HG02571 (cell line): ENCODE measurements around the gene TPO.

Experiments
- ATAC-seq: cut with Tn5 transposase; IDR thresholded peaks from one replicate; pipeline ENCODE4 v1.9.1; 2021; ENCODE audit warnings: mild to moderate bottlenecking, moderate library complexity; ENCODE audit not compliant: unreplicated experiment

Gene TPO

DNA sequence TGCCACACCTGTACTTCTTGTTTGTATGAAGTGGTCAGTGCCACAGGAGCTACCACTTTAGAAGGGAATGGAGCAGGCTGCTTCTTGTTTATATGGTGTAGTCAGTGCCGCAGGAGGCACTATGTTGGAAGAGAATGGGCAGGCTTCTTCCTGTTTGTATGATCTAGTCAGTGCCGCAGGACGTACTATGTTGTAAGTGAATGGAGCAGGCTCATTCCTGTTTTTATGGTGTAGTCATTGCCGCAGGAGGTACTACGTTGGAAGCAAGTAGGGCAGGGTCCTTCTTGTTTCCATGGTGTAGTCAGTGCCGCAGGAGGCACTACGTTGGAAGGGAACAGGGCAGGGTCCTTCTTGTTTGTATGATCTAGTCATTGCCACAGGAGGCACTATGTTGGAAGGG is 27.3 kb downstream of the TPO start:
- ATAC-seq, result no peak

DNA sequence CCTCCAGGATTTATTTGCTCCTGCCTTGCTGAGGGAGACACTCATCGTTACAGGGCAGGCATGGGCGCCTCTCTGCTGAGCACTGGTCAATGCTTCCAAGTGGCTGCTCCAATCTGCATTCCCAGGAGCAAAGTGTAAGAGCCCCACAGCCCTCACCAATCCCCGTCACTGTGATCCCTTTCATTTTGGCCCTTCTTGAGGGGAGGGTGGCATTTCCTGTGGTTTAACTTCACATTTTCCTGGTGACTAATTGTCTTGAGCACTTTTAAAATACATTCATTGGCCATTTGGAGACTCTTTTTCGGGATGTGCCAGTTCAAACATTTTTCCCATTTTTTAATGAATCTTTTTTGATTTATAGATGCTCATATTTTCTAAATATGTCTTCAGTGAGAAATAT is 33.0 kb downstream of the TPO start:
- no peak for ATAC-seq

DNA sequence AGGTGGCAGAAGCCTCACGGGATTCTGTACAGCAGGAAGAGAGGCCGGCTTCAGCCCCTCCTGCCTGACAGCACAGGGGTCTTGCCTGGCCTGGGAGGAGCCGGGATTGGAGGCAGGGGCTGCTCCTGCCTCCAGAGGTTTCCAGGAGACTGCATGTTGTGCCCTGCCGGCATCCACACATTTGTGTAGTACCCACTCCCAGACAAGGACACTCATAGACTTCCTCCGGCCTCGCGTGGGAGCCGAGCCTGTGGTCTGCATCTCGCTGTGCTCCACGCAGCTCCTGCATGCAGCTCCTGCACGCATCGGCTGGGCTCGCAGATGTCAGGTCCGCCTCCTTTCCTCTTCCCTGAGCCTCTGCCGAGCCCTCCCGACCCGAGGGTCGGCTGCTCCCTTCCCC is 34.7 kb downstream of the TPO start:
- no peak for ATAC-seq

DNA sequence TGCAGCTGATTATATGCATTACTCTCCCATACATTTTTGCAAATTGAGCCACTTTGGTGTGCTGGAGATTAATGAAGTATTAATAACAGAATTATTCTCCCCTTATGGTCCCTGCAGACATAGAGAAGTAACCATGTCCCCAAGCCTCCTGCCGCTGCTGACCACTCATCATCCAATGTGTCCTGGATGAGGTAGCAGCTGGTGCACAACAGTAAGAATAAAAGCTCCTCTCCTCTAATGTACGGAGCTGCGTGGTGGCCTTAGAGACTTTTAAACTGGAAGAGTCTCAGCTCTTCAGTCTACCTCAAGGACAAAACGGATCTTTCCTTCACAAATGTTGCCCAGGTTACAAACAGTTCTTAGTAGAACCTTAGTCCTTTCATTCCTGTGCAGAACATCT is 37.7 kb downstream of the TPO start:
- no peak for ATAC-seq

DNA sequence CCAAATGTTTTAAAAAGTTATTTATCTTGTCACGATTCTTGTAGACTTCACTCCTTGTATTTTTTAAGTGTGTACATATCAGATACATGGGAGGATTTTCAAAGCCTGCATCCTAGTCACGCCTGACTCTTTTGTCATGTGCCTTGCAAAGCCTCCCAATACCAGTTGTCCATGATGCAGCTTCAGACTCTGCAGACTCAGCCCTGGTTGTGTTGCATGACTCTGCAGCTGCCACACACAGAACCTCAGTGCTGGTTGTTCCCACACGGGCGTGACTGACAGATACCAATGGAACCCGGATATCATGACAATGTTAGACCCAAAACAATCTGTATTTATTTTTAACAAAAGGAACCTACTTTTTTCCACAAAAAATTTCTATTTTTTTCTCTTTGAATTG is 38.2 kb downstream of the TPO start:
- ATAC-seq, result no peak

DNA sequence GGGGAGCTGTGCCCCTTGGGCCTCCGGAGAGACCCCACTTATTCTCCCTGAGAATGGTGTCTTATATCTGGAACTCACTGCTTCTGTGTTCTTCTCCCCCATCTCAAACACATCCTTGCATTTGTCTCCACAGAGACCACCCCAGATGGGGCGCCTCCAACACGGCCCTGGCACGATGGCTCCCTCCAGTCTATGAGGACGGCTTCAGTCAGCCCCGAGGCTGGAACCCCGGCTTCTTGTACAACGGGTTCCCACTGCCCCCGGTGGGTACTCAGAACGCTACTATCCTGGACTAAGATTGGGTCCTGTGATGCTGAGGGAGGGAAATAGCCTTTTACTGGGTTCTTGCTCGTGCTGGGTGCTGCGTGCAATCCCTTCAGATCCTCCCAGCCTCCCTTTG is 40.3 kb downstream of the TPO start:
- no peak for ATAC-seq

DNA sequence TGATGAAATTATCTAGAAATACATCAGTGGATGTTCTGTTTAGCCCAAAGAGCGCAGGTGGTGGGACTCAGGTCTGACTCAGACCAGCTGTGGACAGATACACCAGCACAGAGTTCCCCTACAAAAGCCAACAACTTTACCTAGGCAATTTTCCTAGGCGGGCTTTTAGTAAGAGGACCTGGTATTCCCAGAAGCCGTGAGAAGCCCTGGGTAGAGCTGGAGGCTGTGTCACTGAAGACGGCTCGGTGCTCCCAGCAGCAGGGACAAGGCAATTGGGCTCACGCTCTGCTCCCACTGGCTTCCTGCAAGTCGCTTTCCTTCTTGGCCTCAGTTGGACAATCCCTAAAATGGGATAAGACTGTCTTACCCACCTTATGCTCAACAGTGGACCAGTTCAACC is 41.1 kb downstream of the TPO start:
- no peak for ATAC-seq

DNA sequence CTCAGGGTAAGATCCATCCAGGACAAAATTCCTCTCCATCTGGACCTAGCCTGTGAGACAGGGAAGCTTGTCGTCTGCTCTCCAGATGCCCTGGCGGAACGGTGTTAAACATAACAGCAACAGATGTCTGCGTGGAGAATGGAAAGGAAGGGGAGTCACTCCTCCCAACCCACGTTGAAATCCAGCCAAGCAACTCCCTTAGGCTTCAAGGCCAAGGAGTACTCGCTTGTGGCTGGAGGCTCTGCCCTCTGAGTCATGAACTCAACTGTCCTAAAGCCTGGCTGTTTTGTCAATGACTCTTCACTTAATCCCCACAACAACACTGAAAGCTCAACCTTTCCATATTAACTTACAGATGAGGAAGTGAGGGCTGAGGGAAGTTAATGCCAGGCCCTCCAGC is 42.2 kb downstream of the TPO start:
- ATAC-seq, result no peak

DNA sequence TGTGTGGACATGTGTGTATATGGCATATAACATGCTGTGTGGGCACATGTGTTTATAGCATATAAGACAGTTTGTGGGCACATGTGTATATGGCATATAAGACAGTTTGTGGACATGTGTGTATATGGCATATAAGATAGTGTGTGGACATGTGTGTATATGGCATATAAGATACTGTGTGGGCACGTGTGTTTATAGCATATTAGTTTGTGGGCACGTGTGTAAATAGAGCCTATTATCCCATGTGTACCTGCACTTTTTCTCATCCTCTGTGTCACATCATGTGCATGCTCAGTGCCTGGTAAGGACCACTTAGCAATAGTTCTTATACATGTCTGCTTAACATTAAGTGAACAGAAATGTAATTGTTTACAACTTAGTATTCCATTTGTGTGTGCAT is 45.2 kb downstream of the TPO start:
- ATAC-seq, result no peak

DNA sequence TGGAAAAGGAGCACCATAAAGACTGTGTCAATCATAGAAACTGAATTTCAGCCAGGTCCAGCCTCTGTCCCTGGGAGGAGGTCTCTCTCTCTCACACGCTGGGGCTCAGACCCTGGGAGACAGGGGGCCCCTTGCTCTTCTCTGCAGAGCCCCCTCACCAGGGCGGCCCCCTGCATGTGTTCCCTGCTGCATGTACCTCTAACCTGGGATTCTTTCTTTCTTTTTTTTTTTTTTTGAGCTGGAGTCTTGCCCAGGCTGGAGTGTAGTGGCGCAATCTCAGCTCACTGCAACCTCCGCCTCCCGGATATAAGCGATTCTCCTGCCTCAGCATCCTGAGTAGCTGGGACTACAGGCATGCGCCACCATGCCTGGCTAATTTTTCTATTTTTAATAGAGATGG is 46.5 kb downstream of the TPO start:
- no peak for ATAC-seq

DNA sequence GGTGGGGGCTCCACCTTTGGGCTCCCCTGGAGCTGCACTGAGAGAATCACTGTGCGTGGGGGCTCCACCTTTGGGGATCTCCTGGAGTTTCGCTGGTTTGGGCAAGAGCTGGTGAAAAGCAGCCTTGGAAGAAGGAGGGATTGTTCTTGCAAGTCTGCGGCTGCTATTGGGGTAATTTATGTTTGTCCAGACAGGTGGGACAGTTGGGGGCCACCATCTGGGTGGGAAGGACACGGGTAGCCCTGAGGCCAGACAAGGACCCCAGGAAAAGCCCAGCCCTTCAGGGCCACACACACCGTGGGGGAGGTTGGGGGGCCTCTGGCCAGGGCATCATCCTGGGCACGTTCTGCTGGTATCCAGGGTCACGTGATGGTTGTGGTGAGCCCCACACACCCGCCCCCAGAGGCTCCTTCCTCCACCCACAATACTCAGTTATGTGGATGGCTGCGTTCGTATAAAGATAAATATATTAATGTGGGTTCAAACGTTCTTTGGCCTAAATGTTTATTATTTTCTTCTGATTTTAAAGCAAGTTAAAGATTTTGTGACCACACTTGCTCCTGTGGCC is 47.7 kb downstream of the TPO start:
- no peak for ATAC-seq

DNA sequence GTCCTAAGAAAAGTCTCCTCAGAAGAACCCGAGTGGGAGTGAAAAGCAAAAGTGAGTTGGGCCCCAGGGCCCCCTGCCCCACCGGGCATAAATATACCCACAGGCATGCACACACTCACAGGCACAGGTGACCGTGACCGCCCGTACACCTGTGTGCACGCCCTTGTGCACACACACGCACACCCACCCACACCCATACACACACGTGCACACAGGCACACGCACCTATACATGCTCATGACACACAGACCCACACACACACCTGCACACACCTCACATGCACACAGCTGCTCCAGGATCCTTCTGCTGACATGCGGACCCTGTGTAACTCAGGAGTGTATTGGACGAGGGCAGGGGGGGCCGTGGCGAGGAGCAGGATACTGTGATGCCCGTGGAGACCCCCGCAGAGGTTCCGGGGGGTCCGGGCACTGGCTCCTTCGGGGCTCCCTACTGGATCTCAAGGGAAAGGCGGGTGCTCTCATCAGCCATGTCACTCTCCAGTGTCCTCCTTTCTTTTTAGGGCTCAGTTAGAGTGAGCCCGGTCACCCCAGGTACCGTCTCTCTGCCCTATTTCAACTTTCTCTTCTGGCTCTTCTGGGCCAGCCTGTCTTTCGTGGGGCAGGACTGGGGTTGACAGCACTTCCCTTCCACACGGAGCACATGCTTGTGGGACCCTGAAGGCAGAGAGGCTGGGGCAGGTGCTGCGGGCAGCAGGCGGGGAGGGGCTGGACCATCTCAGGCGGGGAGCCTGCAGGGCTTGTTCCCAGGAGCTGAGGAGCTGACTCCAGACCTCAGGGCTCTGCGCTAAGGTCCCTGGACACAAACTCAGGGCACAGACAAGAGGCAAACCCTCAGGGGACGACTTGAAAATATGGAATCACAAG is 48.5 kb downstream of the TPO start:
- ATAC-seq, result no peak

DNA sequence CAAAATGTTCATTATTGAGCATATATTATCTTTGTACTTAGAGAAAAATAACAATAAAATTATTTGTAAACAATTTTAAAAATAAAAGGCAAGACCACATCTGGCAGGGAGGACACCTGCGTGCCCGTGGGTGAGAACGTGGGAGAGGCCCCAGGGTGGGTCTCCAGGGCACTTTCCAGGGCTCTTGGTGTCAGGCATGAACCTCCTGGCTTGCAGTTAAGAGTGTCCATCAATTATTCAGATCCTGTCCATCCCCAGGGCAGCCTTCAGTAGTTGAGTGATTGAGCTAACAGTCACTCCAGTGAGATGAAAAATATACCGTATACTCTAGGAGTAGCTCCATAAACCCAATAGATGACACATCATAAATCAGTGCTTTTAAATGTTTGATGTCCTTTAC is 49.7 kb downstream of the TPO start:
- ATAC-seq, result no peak

DNA sequence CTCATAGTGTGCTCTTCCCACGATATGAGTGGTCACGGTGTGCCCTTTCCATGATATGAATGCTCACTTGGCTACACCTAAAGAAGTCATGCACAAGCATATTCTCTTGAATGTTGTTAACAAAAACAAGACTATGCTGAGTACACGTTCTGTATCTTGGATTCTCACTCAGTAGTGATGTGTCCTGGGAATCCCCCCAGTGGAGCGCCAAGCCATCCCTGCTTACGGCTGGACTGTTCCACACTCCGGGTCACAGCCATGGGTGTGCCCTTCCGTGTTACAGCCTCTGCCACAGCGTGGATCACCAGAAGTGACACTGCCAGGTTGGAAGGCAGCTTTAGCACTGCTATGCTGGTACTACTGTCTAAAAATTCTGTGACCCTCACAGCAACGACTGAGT is 59.1 kb downstream of the TPO start:
- ATAC-seq, result no peak

DNA sequence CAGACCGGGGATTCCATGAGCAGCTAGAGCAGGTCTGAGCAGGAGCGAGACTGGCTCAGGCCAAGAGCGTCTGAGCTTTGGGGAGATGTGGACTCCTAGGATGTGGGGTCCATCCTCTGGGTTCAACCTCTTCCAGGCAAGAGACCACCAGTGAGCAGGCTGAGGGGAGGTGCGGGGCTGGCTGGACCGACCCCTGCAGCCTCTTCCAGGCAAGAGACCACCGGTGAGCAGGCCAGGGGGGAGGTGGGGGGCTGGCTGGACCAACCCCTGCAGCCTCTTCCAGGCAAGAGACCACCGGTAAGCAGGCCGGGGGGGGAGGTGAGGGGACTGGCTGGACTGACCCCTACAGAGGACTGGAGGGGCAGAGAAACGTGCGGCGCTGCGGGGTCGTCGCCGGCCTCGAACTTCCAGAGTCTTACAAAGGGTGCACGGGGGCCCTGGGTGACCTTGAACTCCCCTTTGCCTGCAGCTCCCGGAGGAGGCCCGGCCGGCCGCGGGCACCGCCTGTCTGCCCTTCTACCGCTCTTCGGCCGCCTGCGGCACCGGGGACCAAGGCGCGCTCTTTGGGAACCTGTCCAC is 63.4 kb downstream of the TPO start:
- no peak for ATAC-seq

DNA sequence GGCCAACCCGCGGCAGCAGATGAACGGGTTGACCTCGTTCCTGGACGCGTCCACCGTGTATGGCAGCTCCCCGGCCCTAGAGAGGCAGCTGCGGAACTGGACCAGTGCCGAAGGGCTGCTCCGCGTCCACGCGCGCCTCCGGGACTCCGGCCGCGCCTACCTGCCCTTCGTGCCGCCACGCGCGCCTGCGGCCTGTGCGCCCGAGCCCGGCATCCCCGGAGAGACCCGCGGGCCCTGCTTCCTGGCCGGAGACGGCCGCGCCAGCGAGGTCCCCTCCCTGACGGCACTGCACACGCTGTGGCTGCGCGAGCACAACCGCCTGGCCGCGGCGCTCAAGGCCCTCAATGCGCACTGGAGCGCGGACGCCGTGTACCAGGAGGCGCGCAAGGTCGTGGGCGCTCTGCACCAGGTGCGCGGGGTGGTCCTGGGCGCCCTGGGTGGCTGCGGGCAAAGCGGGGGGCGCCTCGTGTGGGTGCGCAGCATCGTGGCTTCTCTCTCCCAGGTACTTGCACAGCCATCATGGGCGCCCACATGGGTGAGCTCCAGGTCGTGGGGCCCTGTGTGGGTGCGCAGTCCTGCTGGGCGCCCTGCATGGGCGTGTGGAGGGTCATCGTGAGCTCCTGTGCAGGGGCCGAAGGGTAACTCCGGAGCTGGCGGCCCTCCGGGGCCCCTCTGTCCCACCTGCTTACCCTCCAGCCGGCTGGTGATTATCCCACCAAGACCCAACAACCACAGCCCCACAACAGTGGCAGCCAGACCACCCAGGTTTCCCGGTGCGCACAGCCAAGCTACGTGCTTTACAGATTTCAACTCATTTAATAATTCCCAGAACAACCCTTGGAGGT is 64.2 kb downstream of the TPO start:
- no peak for ATAC-seq

DNA sequence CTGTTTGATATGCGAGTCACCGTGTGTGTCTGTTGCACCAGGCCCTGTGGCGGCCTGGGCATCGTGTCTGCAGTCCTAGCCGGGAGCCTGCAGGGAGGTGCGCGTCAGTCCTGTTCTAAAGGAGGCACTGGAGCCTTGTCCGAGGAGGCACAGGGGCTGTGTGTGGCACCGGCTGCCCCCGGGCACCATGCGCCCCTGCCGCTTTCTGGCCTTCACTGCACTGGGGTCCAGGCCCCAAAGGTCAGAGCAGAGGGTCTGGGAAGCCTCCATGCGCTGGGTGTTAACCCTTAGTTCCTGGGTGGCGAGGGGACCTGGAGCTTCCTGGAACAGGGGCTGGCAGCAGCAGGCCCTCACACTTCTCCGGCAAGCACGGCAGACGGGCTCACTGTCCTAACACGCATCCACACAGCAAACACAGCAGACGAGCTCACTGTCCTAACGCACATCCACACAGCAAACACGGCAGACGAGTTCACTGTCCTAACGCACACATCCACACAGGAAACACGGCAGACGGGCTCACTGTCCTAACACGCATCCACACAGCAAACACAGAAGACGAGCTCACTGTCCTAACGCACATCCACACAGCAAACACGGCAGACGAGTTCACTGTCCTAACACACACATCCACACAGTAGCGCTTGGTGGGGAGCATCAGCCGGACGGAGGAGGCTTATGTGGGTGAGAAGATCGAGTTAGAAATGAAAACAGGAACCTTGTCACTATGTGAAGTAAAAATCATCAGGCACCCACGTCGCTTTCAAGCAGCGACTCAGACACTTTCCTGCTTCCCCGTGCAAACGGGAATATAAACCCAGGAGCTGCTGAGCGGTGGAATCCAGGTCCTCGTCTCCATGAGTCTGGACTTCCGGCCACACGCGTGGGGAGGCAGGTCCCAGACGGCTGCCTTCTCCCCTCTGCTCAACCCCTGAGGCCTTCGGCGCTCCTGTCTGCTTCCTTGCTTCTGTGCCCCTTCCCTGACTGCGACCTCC is 65.3 kb downstream of the TPO start:
- ATAC-seq, result no peak

DNA sequence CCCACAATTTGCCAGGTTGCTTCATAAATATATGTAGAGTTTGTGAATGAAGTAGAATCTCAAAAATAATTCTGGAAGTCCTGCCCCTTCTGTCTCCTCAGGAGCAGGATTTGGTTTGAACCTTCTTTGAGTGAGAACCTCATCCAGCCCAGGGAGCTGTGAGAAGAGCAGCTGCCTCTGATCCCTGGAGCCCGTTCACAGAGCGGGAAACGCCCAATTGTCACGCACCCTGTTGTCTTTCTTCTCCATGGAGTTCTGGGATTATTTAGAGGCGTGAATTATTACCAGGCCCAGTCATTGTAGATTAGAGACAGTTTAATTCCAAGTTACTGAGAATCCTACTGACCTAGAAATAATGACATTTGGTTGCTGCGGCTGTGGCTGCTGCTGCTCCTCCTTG is 66.1 kb downstream of the TPO start:
- ATAC-seq, result no peak

DNA sequence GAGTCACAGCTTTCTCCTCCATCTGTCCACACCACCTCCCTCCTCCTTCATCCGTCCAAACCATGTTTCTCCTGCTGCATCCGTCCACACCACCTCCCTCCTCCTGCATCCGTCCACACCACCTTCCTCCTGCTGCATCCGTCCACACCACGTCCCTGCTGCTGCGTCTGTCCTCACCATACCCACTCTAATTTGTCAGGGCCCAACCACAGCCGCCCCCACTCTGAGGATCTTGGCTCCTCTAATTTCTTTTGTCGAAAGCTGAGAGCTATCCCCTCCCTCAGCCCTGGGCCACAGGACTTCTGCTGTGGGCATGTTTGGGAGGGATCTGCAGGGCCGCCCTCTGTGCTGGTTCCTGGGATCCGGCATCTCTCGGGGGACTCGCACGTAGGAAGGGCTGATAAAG is 67.4 kb downstream of the TPO start:
- no peak for ATAC-seq
